Fibroblast of the aortic adventitia (primary cell): ENCODE results near the gene PRDM16. TPM values are rescaled to one million over a fixed set of nuclear protein-coding genes. Genes with fewer than 3 reads are reported as not detected.

ENCODE experiments used
- DNase-seq: peaks from one replicate; pipeline ENCODE4 v3.0.0-alpha.2; 2010; ENCODE audit warnings: low read depth
- H3K4me3 ChIP-seq: 2 replicates; pipeline ENCODE4 v1.5.1; 2011; ENCODE audit warnings: low read depth, mild to moderate bottlenecking, control low read depth, low read length, moderate library complexity
- CTCF ChIP-seq: IDR thresholded peaks from 2 replicates; pipeline ENCODE4 v1.5.1; 2011; ENCODE audit warnings: mild to moderate bottlenecking, low read length, control low read depth, inconsistent platforms; ENCODE audit not compliant: insufficient read depth
- total RNA-seq: library from RNA; depleted of rRNA; stranded (reverse); fragments of >200 nt; gene quantifications from 2 replicates; pipeline ENCODE4 v1.2.3, GENCODE V29; 2012; ENCODE audit warnings: low replicate concordance

Gene PRDM16
- total RNA-seq, 1 donor: 11.3 TPM

GRCh38 chr1:3387401-3387800, 318.4 kb downstream of the PRDM16 start:
- DNase-seq: no peak
- H3K4me3 ChIP-seq: no peak overlapping the region
- no peak for TF ChIP-seq CTCF

- TF ChIP-seq CTCF: no peak
- H3K4me3 ChIP-seq: no peak overlapping the region
- no peak for DNase-seq
Measured at GRCh38 chr1:3389093-3389833, 320.3 kb downstream of the PRDM16 start.

GRCh38 chr1:3390291-3390690, 321.3 kb downstream of the PRDM16 start:
- DNase-seq: no peak
- TF ChIP-seq CTCF: no peak
- H3K4me3 ChIP-seq: no peak overlapping the region

- H3K4me3 ChIP-seq: no peak overlapping the region
- TF ChIP-seq CTCF: no peak
- no peak for DNase-seq
Measured at GRCh38 chr1:3391711-3392110, 322.7 kb downstream of the PRDM16 start.

- DNase-seq: no peak
- H3K4me3 ChIP-seq: no peak overlapping the region
- no peak for TF ChIP-seq CTCF
Measured at GRCh38 chr1:3393024-3393986, 324.3 kb downstream of the PRDM16 start.

GRCh38 chr1:3393987-3394920, 325.3 kb downstream of the PRDM16 start:
- no peak for TF ChIP-seq CTCF
- H3K4me3 ChIP-seq: no peak overlapping the region
- no peak for DNase-seq
